ENCODE results near the gene DOK6. TPM values are rescaled to one million over a fixed set of nuclear protein-coding genes. Genes with fewer than 3 reads are reported as not detected.

Gene DOK6
- total and polyA plus RNA-seq, 10 of the 15 experiments (the other 5 are each of a cell fraction or from before 2014, with no cell fraction given): 0.01 to 0.09 (median 0.04) TPM; not detected in 4

DNA sequence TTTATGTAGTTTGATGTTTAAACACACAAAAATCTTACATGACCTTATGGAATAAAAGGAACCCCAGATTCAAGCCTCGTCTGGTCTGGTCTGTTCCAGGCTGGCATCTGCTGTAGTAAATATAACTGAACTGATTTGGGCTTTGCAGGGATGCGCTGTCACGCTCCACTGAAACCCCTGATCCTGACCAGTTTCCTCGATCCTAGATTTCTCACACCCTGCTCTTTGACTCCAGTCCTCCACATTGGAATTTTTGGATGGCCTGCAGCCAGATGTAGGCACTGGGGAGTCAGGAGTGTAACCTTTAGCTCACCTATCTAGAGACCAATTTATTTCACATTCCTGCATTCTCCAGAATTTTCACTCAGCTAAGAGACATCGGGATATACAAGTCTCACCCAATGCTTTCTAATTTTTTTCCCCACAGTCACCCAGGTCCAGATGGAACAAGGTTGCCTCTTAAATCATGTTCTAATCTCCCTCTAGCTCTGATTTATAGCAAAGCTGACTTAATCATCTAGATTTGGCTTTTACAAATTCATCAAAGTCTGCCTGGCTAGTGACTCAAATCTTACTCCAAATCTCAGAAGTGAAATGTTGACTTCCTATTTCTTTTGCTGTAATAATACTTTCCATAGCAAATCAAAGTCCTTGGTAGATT, 327.4 kb downstream of the DOK6 start (continued):
- TF ChIP-seq ZNF207 (IDR thresholded peaks at IDR 0.05; ENCODE audit: borderline replicate concordance) (no peak), ETV6 (conservative IDR thresholded peaks at IDR 0.05 in 1 of 2, IDR thresholded peaks at IDR 0.05 in 1 of 2; ENCODE audit: borderline replicate concordance in 1 of 2, low read depth in 1 of 2) (no peak)

DNA sequence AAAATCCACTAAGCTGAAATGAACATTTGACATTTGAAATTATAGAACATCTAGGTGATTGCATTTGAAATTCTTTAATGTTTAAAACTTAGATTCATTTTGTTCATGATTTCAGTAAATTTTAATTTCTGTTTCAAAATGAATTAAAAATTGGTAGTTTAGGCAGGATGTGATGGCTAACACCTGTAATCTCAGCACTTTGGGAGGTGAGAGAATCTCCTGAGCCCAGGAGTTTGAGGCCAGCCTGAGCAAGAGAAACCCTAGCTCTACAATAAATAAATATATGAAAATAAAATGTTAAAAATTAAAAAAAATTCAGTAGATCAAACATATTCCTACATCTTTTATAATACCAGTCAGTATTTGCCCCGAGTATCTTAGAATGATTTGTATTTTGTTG, 330.0 kb downstream of the DOK6 start:
- Histone ChIP-seq H3K9ac (ENCODE audit: control insufficient read depth, insufficient read depth, low read length) (no peak overlapping the region), H3K9me3 (replicated peaks; ENCODE audit: control insufficient read depth, insufficient read depth, low read length) (no peaks in the 10 kb centered on the region), H3K36me3 (ENCODE audit: control insufficient read depth in 2 of 2, insufficient read depth in 2 of 2, low read length in 1 of 2) (no peaks in the 10 kb centered on the region), H2AFZ (ENCODE audit: control insufficient read depth, low read depth, low read length) (no peak overlapping the region), H3K4me2 (ENCODE audit: control insufficient read depth, insufficient read depth) (no peak overlapping the region), H3K27ac (ENCODE audit: control insufficient read depth, insufficient read depth) (no peak overlapping the region), H4K20me1 (ENCODE audit: control insufficient read depth, insufficient read depth) (no peaks in the 10 kb centered on the region), H3K4me3 (no peak overlapping the region), H3K79me2 (ENCODE audit: control insufficient read depth, insufficient read depth, low read length) (no peaks in the 10 kb centered on the region), H3K27me3 (replicated peaks in 1 of 2; ENCODE audit: control insufficient read depth in 2 of 2, insufficient read depth in 2 of 2, low read length in 1 of 2) (no peaks in the 10 kb centered on the region), H3K4me1 (ENCODE audit: control insufficient read depth, insufficient read depth, low read length) (no peaks in the 10 kb centered on the region)
- intact Hi-C loops (cut with micrococcal nuclease; ENCODE audit: unreplicated experiment): no loop called here
- no TSS peak for BruUV-seq (replicated peaks)
- 5% methylated on average over 1 of the region's 1 CpG for WGBS (ENCODE audit: insufficient coverage, insufficient replicate concordance, low lambda C conversion rate, missing lambda C conversion rate)
- in situ Hi-C loops (cut with MboI): no loop called here
- ChIA-PET RAD21 (ENCODE audit: unreplicated experiment) (no interaction called here), POLR2A (no interaction called here), CTCF (no interaction called here), SMC1A (ENCODE audit: uncharacterized antibody, unreplicated experiment) (interaction anchor here (0.7 to 1.4 kb wide), 4 partner anchors 10 to 496 kb away, joined by 3 to 5 read pairs (median 4); no protein-coding TSS in a partner anchor)
- TF ChIP-seq JUNB (IDR thresholded peaks at IDR 0.05): no peak
- TF ChIP-seq, protein P1, sequence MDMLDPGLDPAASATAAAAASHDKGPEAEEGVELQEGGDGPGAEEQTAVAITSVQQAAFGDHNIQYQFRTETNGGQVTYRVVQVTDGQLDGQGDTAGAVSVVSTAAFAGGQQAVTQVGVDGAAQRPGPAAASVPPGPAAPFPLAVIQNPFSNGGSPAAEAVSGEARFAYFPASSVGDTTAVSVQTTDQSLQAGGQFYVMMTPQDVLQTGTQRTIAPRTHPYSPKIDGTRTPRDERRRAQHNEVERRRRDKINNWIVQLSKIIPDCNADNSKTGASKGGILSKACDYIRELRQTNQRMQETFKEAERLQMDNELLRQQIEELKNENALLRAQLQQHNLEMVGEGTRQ (IDR thresholded peaks at IDR 0.05; ENCODE audit: borderline replicate concordance, low read depth, low read length): no peak
- no peak for TF ChIP-seq EGR1 (IDR thresholded peaks at IDR 0.05; ENCODE audit: borderline replicate concordance in 1 of 2, low read depth in 2 of 2, low read length in 2 of 2)
- TF ChIP-seq, protein P2, sequence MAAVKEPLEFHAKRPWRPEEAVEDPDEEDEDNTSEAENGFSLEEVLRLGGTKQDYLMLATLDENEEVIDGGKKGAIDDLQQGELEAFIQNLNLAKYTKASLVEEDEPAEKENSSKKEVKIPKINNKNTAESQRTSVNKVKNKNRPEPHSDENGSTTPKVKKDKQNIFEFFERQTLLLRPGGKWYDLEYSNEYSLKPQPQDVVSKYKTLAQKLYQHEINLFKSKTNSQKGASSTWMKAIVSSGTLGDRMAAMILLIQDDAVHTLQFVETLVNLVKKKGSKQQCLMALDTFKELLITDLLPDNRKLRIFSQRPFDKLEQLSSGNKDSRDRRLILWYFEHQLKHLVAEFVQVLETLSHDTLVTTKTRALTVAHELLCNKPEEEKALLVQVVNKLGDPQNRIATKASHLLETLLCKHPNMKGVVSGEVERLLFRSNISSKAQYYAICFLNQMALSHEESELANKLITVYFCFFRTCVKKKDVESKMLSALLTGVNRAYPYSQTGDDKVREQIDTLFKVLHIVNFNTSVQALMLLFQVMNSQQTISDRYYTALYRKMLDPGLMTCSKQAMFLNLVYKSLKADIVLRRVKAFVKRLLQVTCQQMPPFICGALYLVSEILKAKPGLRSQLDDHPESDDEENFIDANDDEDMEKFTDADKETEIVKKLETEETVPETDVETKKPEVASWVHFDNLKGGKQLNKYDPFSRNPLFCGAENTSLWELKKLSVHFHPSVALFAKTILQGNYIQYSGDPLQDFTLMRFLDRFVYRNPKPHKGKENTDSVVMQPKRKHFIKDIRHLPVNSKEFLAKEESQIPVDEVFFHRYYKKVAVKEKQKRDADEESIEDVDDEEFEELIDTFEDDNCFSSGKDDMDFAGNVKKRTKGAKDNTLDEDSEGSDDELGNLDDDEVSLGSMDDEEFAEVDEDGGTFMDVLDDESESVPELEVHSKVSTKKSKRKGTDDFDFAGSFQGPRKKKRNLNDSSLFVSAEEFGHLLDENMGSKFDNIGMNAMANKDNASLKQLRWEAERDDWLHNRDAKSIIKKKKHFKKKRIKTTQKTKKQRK (IDR thresholded peaks at IDR 0.05; ENCODE audit: low read depth, low read length): no peak
- no peak for TF ChIP-seq HDAC2 (IDR thresholded peaks at IDR 0.05)
- no peak for TF ChIP-seq KAT2A (conservative IDR thresholded peaks at IDR 0.05; ENCODE audit: control insufficient read depth, low read depth, low read length)
- no peak for TF ChIP-seq ZZZ3 (IDR thresholded peaks at IDR 0.05; ENCODE audit: control insufficient read depth, insufficient read length, low read depth)
- no peak for TF ChIP-seq NR2C1 (IDR thresholded peaks at IDR 0.05)
- TF ChIP-seq CBFB (IDR thresholded peaks at IDR 0.05; ENCODE audit: low read depth): no peak
- no peak for TF ChIP-seq STAT3 (IDR thresholded peaks at IDR 0.05; ENCODE audit: low read depth, low read length)
- TF ChIP-seq RB1 (IDR thresholded peaks at IDR 0.05; ENCODE audit: borderline replicate concordance): no peak
- no peak for TF ChIP-seq KDM1A (IDR thresholded peaks at IDR 0.05; ENCODE audit: borderline replicate concordance)
- no peak for FAIRE-seq
- no peak for ATAC-seq
- DNase-seq (ENCODE audit: low read depth, low spot score): no peak
